ENCODE results near the gene MCM9. TPM values are rescaled to one million over a fixed set of nuclear protein-coding genes. Genes with fewer than 3 reads are reported as not detected.

MCM9 gene
- total RNA-seq, 1 donor from 2014 or later, result 5.5 TPM

- Histone ChIP-seq H3K27ac (replicated peaks) (no peak overlapping the region), H3K4me1 (peaks cover 6% of the 10 kb centered on the region), H3K4me3 (no peak overlapping the region), H3K27me3 (ENCODE audit: low read depth) (no peaks in the 10 kb centered on the region), H3K9me3 (replicated peaks) (no peaks in the 10 kb centered on the region), H3K36me3 (no peaks in the 10 kb centered on the region)
- TF ChIP-seq CTCF (IDR thresholded peaks at IDR 0.05; ENCODE audit: borderline replicate concordance), result no peak
- no peak for DNase-seq
- intact Hi-C loops (cut with micrococcal nuclease), result no loop called here
Observed at GRCh38 chr6:118873239-118873638, 61.7 kb downstream of the MCM9 start.

- intact Hi-C loops (cut with micrococcal nuclease), result no loop called here
- H3K4me1 ChIP-seq, result peaks cover 6% of the 10 kb centered on the region
- no peak for DNase-seq
Observed at GRCh38 chr6:118872726-118873125, 62.2 kb downstream of the MCM9 start.

GRCh38 chr6:118872318-118872717, 62.6 kb downstream of the MCM9 start:
- Histone ChIP-seq H3K9me3 (replicated peaks) (no peaks in the 10 kb centered on the region), H3K4me1 (peaks cover 6% of the 10 kb centered on the region), H3K36me3 (no peaks in the 10 kb centered on the region), H3K4me3 (no peak overlapping the region), H3K27ac (replicated peaks) (no peak overlapping the region), H3K27me3 (ENCODE audit: low read depth) (no peaks in the 10 kb centered on the region)
- intact Hi-C loops (cut with micrococcal nuclease), result no loop called here
- TF ChIP-seq CTCF (IDR thresholded peaks at IDR 0.05; ENCODE audit: borderline replicate concordance), result no peak
- DNase-seq, result no peak

More at GRCh38 chr6:118872726-118873125, 62.2 kb downstream of the MCM9 start:
- Histone ChIP-seq H3K27ac (replicated peaks) (no peak overlapping the region), H3K27me3 (ENCODE audit: low read depth) (no peaks in the 10 kb centered on the region), H3K4me3 (no peak overlapping the region), H3K9me3 (replicated peaks) (no peaks in the 10 kb centered on the region), H3K36me3 (no peaks in the 10 kb centered on the region)
- no peak for TF ChIP-seq CTCF (IDR thresholded peaks at IDR 0.05; ENCODE audit: borderline replicate concordance)

- Histone ChIP-seq H3K4me1 (peaks cover 6% of the 10 kb centered on the region), H3K27ac (replicated peaks) (no peak overlapping the region), H3K4me3 (no peak overlapping the region), H3K36me3 (no peaks in the 10 kb centered on the region), H3K9me3 (replicated peaks) (peaks cover 7% of the 10 kb centered on the region), H3K27me3 (ENCODE audit: low read depth) (no peaks in the 10 kb centered on the region)
- no peak for TF ChIP-seq CTCF (IDR thresholded peaks at IDR 0.05; ENCODE audit: borderline replicate concordance)
- DNase-seq, result no peak
- intact Hi-C loops (cut with micrococcal nuclease), result no loop called here
Observed at GRCh38 chr6:118871331-118871730, 63.6 kb downstream of the MCM9 start.

- H3K27me3 ChIP-seq (ENCODE audit: low read depth), result no peaks in the 10 kb centered on the region
- intact Hi-C loops (cut with micrococcal nuclease), result no loop called here
- H3K36me3 ChIP-seq, result no peaks in the 10 kb centered on the region
- H3K4me3 ChIP-seq, result no peak overlapping the region
- no peak for DNase-seq
- H3K4me1 ChIP-seq, result peaks cover 14% of the 10 kb centered on the region
- H3K27ac ChIP-seq (replicated peaks), result no peak overlapping the region
- H3K9me3 ChIP-seq (replicated peaks), result peaks cover 11% of the 10 kb centered on the region
- TF ChIP-seq CTCF (IDR thresholded peaks at IDR 0.05; ENCODE audit: borderline replicate concordance), result no peak
Observed at GRCh38 chr6:118869894-118870589, 64.9 kb downstream of the MCM9 start.

Data from left ventricle myocardium inferior (tissue), 1 donor.